GM21723 (cell line): ENCODE data around the gene LTC4S.
A peak's percentile ranks its signal among the peaks of the same experiment; 100 is the strongest.

Experiments
- ATAC-seq: cut with Tn5 transposase; IDR thresholded peaks from one replicate; pipeline ENCODE4 v1.9.1; 2021; ENCODE audit warnings: mild to moderate bottlenecking, moderate library complexity; ENCODE audit not compliant: unreplicated experiment

LTC4S gene

GRCh38 chr5:179795049-179795862 is 1.5 kb downstream of the LTC4S start:
- ATAC-seq: peak; percentile 2

GRCh38 chr5:179795863-179796833 is 2.4 kb downstream of the LTC4S start:
- peak; percentile 78 for ATAC-seq

- no peak for ATAC-seq
Measured at GRCh38 chr5:179796877-179797608, 3.3 kb downstream of the LTC4S start.

- ATAC-seq: no peak
Measured at GRCh38 chr5:179797741-179798140, 4.0 kb downstream of the LTC4S start.

GRCh38 chr5:179798144-179798770 is 4.5 kb downstream of the LTC4S start:
- no peak for ATAC-seq

- ATAC-seq: no peak
Measured at GRCh38 chr5:179798771-179799643, 5.2 kb downstream of the LTC4S start.

GRCh38 chr5:179799644-179799973 is 5.8 kb downstream of the LTC4S start:
- ATAC-seq: no peak

- ATAC-seq: no peak
Measured at GRCh38 chr5:179800071-179800695, 6.4 kb downstream of the LTC4S start.

- no peak for ATAC-seq
Measured at GRCh38 chr5:179800696-179801201, 7.0 kb downstream of the LTC4S start.

GRCh38 chr5:179801304-179802206 is 7.8 kb downstream of the LTC4S start:
- peak; percentile 39 for ATAC-seq

GRCh38 chr5:179802207-179802883 is 8.6 kb downstream of the LTC4S start:
- no peak for ATAC-seq

- no peak for ATAC-seq
Measured at GRCh38 chr5:179802950-179803562, 9.3 kb downstream of the LTC4S start.

- ATAC-seq: no peak
Measured at GRCh38 chr5:179803651-179804554, 10.1 kb downstream of the LTC4S start.

- no peak for ATAC-seq
Measured at GRCh38 chr5:179804555-179804947, 10.8 kb downstream of the LTC4S start.

GRCh38 chr5:179805070-179805528 is 11.3 kb downstream of the LTC4S start:
- no peak for ATAC-seq
